ENCODE results near the gene FOXL2.

The FOXL2 gene

GRCh38 chr3:138898708-138899107 lies 48.2 kb downstream of the FOXL2 start:
- no peak overlapping the region for H3K4me3 ChIP-seq (ENCODE audit: low read depth, low read length)

GRCh38 chr3:138898301-138898700 lies 48.6 kb downstream of the FOXL2 start:
- H3K4me3 ChIP-seq (ENCODE audit: low read depth, low read length) = no peak overlapping the region

Measured in iPS-11a (cell line).